Urothelium cell line (cell line): Measurements from ENCODE around the gene C12orf75.
A peak's percentile ranks its signal among the peaks of the same experiment; 100 is the strongest.
"Not testable (repeated sequence)": the region's sequence is repeated elsewhere in the genome, so short reads cannot be mapped to it uniquely, and the experiment has no call there.

Experiments used
- DNase-seq: peaks from one replicate; pipeline ENCODE4 v3.0.0; 2011; ENCODE audit warnings: low spot score, mixed read lengths
- FAIRE-seq: peaks from 2 replicates; lab custom pipeline; 2011; peaks lifted over from hg19 to GRCh38; lab: Jason Lieb, UNC

Gene C12orf75

DNA sequence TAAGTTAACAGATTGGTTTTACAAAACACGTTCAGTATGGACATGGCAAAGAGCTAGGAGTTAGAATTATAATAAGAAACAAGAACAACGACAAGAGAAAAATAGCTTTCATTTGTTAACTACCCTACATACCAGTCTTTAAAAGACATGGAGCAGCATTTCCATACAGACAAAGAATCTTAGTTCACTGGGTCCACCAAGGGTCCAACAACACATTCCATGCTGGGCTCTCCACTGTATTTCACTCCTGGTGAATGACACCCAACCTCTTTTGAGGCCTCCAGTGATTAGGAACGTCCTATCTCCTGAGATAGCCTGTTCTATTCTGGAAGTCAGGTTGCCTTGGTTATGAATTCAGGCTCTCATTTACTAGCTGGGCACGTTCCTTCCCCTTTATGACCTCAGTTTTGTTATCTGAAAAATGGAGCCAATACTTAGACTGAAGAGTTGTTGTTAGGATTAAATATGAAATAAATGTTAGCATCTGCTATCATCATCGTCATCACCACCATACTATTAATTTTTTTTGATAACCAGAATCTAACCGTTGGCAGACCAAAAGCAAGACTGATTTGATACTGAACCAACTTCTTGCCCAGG, 37.7 kb downstream of the C12orf75 start:
- no peak for FAIRE-seq

GRCh38 chr12:105369014-105369413, 38.5 kb downstream of the C12orf75 start:
- FAIRE-seq (no peak), DNase-seq (no peak)

More for the DNA sequence above, 37.7 kb downstream of the C12orf75 start:
- no peak for DNase-seq

- no peak for DNase-seq
- no peak for FAIRE-seq
Observed at GRCh38 chr12:105374303-105374702, 43.8 kb downstream of the C12orf75 start.

DNA sequence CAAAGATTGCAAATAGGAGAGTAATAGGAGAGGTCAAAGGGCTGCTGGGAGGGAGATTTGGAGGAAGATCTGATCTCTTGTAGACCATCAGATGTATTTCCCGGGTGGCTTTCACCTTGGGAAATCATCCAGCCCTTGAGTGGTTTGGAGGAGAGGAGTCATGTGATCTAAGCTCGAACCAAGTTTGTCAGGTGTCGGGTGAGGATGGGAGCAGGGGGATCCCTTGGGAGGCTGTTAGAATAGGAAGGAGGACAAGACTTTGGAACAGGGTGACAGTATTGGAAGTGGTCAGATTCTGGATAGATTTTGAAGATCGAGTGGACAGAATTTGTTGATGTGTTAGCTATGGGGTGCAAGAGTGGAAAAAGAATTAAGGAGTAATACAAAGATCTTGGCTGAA, 46.6 kb downstream of the C12orf75 start:
- DNase-seq, result no peak
- no peak for FAIRE-seq

DNA sequence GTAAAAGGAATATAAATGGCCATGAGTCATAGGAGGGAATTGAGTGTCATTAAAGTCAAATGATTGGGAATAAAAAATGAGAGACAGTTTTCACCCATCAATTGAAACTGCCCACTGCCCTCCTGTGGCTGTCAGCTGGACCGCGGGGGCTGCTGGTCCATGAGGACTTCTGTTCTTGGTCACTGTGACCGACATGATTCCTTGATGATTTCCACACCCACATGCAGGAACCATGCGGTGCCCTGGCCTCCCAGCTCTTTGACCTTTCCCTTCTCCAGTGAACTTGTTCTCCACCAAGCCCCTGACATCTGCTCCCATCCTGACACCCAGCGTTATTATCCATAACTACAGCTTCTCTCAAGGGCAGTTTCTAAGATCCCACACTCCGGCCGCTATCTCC, 48.4 kb downstream of the C12orf75 start:
- FAIRE-seq, result no peak
- DNase-seq, result no peak

- FAIRE-seq (no peak), DNase-seq (peak; percentile 45)
Observed at GRCh38 chr12:105382771-105383622, 52.5 kb downstream of the C12orf75 start.

DNA sequence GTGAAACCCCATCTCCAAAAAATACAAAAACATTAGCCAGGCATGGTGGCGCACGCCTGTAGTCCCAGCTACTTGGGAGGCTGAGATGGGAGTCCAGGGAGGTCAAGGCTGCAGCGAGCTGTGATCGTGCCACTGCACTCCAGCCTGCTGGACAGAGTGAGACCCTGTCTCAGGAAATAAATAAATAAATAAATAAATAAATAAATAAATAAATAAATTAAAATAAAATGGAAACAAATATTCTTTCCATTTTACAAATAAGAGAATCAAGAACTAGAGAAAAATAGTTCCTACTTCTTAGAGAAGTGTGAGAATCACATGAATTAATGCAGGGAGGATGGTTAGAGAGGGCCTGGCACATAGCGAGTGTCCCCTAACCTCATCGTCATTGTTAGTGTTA, 53.7 kb downstream of the C12orf75 start:
- FAIRE-seq (no peak), DNase-seq (no peak)

- FAIRE-seq (no peak), DNase-seq (no peak)
Observed at GRCh38 chr12:105384916-105385535, 54.5 kb downstream of the C12orf75 start.

DNA sequence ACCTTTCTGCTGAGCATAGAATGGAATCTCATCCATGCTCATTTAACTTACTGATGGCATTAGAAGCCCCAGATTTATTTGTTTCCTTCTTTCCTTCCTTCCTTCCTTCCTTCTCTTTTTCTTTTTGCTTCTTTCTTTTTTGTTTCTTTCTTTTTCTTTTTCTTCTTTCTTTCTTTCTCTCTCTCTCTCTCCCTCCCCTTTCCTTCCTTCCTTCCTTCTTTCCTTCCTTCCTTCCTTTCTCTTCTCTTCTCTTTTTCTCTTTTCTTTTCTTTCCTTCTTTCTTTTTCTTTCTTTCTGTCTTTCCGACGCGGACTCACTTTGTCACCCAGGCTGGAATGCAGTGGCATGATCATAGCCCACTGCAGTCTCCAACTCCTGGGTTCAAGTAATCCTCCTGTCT, 55.9 kb downstream of the C12orf75 start:
- no peak for DNase-seq
- FAIRE-seq, result no peak

- DNase-seq (no peak), FAIRE-seq (no peak)
Observed at GRCh38 chr12:105391231-105391630, 60.7 kb downstream of the C12orf75 start.

- FAIRE-seq (no peak), DNase-seq (peak; percentile 14)
Observed at GRCh38 chr12:105393587-105393986, 63.1 kb downstream of the C12orf75 start.

GRCh38 chr12:105396024-105396423, 65.5 kb downstream of the C12orf75 start:
- DNase-seq, result no peak
- no peak for FAIRE-seq

DNA sequence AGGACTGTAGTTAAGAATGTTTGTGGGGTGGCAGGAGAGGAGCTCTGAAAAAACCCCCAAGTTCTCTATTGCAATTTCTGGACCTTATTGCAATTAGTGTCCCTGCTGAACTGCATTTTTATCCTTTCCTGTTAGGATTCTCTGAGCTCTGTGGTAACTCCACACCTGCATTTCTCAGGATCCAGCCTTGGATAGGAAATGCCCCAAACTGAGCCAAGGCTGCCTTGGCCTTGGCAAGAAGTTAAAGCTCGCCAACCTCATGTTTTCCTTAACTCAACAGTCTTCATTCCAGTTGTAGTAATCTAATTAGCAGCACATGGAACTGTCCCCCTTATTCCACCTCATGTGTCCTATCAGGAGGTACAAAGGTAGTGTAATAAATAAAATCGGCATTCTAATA, 66.5 kb downstream of the C12orf75 start:
- no peak for FAIRE-seq
- no peak for DNase-seq

- no peak for FAIRE-seq
- no peak for DNase-seq
Observed at GRCh38 chr12:105398930-105399329, 68.4 kb downstream of the C12orf75 start.

GRCh38 chr12:105399428-105400081, 69.1 kb downstream of the C12orf75 start:
- DNase-seq, result no peak
- FAIRE-seq, result no peak

GRCh38 chr12:105400227-105400626, 69.7 kb downstream of the C12orf75 start:
- FAIRE-seq (no peak), DNase-seq (no peak)

GRCh38 chr12:105401198-105401597, 70.7 kb downstream of the C12orf75 start:
- no peak for FAIRE-seq

GRCh38 chr12:105402366-105402765, 71.9 kb downstream of the C12orf75 start:
- DNase-seq (no peak), FAIRE-seq (no peak)

More at GRCh38 chr12:105401198-105401597, 70.7 kb downstream of the C12orf75 start:
- no peak for DNase-seq

DNA sequence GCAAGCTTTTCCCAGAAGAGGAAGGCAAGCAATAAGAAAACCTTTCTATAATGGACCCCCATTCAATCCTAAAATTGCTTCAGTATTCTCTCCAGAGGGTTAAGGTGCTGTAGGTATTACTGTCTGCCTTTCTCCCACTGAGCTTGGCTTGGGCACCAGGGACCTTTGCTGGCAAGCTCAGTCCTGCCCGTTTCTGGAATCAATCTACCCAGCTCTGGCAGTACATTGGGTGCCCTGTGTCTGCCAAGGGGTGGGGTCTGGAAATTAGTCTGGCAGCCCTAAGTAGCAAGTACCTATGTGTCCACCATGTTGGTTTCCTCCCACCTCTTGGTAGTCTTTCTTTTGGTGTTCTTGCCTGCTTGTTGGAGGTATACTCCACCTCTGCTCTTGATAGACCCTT, 72.6 kb downstream of the C12orf75 start:
- DNase-seq (no peak), FAIRE-seq (no peak)

GRCh38 chr12:105404134-105404533, 73.6 kb downstream of the C12orf75 start:
- DNase-seq, FAIRE-seq: not testable (repeated sequence)

DNA sequence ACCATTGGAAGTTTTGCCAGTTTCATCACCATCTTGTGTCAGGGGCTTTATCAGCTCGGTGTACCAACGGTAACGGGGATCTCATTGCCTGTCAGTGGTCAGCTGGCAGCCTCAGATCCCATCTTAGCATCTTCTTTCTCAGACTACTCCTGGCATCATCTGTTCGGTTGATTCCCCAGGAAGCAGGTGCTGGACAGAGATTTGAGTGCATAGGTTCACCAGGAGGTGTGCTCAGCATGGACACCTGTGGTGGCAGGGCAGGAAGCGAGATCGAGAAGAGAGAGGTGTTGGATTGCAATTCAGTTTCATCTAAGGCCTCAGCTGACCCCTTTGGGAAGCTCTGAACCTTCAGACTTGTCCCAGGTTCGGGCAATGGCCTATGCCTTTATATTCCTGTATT, 76.0 kb downstream of the C12orf75 start:
- no peak for FAIRE-seq
- DNase-seq, result no peak
